ENCODE measurements around the gene GTF3C2.

GTF3C2 gene

GRCh38 chr2:27370816-27371620, 14.5 kb upstream of the GTF3C2 start:
- TF ChIP-seq CTCF (IDR thresholded peaks at IDR 0.05; ENCODE audit: borderline replicate concordance, insufficient read depth, low read depth, low read length) = no peak
- peak overlapping the region; percentile 74 for H3K4me3 ChIP-seq (ENCODE audit: low read depth, low read length)

GRCh38 chr2:27370026-27370815, 13.7 kb upstream of the GTF3C2 start, which contains the start of the genes EIF2B4 and SNX17:
TSS of gene EIF2B4 (minus strand) at chr2:27370338. CDS start at chr2:27370314, 24 bp downstream.
TSS of gene SNX17 (plus strand) at chr2:27370616. CDS start at chr2:27370744, 128 bp downstream.
- peak within 1 kb of the TSS; percentile 85 for H3K4me3 ChIP-seq (ENCODE audit: low read depth, low read length)
- peak; percentile 86 for TF ChIP-seq CTCF (IDR thresholded peaks at IDR 0.05; ENCODE audit: borderline replicate concordance, insufficient read depth, low read depth, low read length)

- H3K4me3 ChIP-seq (ENCODE audit: low read depth, low read length) = peak overlapping the region; percentile 85
- TF ChIP-seq CTCF (IDR thresholded peaks at IDR 0.05; ENCODE audit: borderline replicate concordance, insufficient read depth, low read depth, low read length) = no peak
Measured at GRCh38 chr2:27369471-27370025, 13.0 kb upstream of the GTF3C2 start.

- TF ChIP-seq CTCF (IDR thresholded peaks at IDR 0.05; ENCODE audit: borderline replicate concordance, insufficient read depth, low read depth, low read length) = no peak
- no peak overlapping the region for H3K4me3 ChIP-seq (ENCODE audit: low read depth, low read length)
Measured at GRCh38 chr2:27363933-27364332, 7.4 kb upstream of the GTF3C2 start.

GRCh38 chr2:27362678-27363420, 6.3 kb upstream of the GTF3C2 start:
- TF ChIP-seq CTCF (IDR thresholded peaks at IDR 0.05; ENCODE audit: borderline replicate concordance, insufficient read depth, low read depth, low read length) = no peak
- H3K4me3 ChIP-seq (ENCODE audit: low read depth, low read length) = no peak overlapping the region

GRCh38 chr2:27356056-27356381, 545 bp downstream of the GTF3C2 start:
- TF ChIP-seq CTCF (IDR thresholded peaks at IDR 0.05; ENCODE audit: borderline replicate concordance, insufficient read depth, low read depth, low read length) = no peak
- H3K4me3 ChIP-seq (ENCODE audit: low read depth, low read length) = peak overlapping the region; percentile 67

All from GM12875 (cell line).